Adipocyte (in vitro differentiated cells): ENCODE data around the gene GSTK1.
A peak's percentile ranks its signal among the peaks of the same experiment; 100 is the strongest.

Source experiments
- DNase-seq: peaks from one replicate; pipeline ENCODE4 v3.0.0-alpha.2; 2015; ENCODE audit warnings: low read depth
- H3K27me3 ChIP-seq: replicated peaks from 2 replicates; pipeline ENCODE4 v1.7.0; 2013; ENCODE audit warnings: mild to moderate bottlenecking, low read length, moderate library complexity; ENCODE audit not compliant: control insufficient read depth, insufficient read depth
- H3K36me3 ChIP-seq: 2 replicates; pipeline ENCODE4 v1.7.0; 2013; ENCODE audit warnings: low read length, mild to moderate bottlenecking, moderate library complexity; ENCODE audit not compliant: control insufficient read depth, insufficient read depth, severe bottlenecking
- H3K4me1 ChIP-seq: 2 replicates; pipeline ENCODE4 v1.7.0; 2013; ENCODE audit warnings: mild to moderate bottlenecking, low read length, moderate library complexity; ENCODE audit not compliant: control insufficient read depth, insufficient read depth
- H3K4me3 ChIP-seq: 2 replicates; pipeline ENCODE4 v1.7.0; 2013; ENCODE audit warnings: mild to moderate bottlenecking, low read length, moderate library complexity
- H3K9ac ChIP-seq: 2 replicates; pipeline ENCODE4 v1.7.0; 2013; ENCODE audit warnings: mild to moderate bottlenecking, low read length, moderate library complexity
- H3K9me3 ChIP-seq: 2 replicates; pipeline ENCODE4 v1.7.0; 2013; ENCODE audit warnings: mild to moderate bottlenecking, low read length, moderate library complexity; ENCODE audit not compliant: control insufficient read depth

GSTK1 gene

GRCh38 chr7:143240291-143241168, 22.7 kb upstream of the GSTK1 start:
- DNase-seq: peak; percentile 93
- Histone ChIP-seq H3K27me3 (no peaks in the 10 kb centered on the region), H3K36me3 (no peaks in the 10 kb centered on the region), H3K4me1 (peaks cover 27% of the 10 kb centered on the region), H3K4me3 (peak overlapping the region; percentile 62), H3K9ac (peak overlapping the region; percentile 82), H3K9me3 (peaks cover 21% of the 10 kb centered on the region)

- Histone ChIP-seq H3K9ac (no peak overlapping the region), H3K9me3 (peaks cover 3% of the 10 kb centered on the region), H3K27me3 (no peaks in the 10 kb centered on the region), H3K4me1 (peaks cover 27% of the 10 kb centered on the region), H3K36me3 (no peaks in the 10 kb centered on the region), H3K4me3 (no peak overlapping the region)
- no peak for DNase-seq
Measured at GRCh38 chr7:143242306-143242705, 20.9 kb upstream of the GSTK1 start.

GRCh38 chr7:143243111-143243510, 20.1 kb upstream of the GSTK1 start:
- DNase-seq: no peak
- H3K4me3 ChIP-seq: no peak overlapping the region
- H3K27me3 ChIP-seq: no peaks in the 10 kb centered on the region
- no peaks in the 10 kb centered on the region for H3K36me3 ChIP-seq
- H3K9ac ChIP-seq: no peak overlapping the region
- H3K9me3 ChIP-seq: no peaks in the 10 kb centered on the region
- H3K4me1 ChIP-seq: peaks cover 27% of the 10 kb centered on the region

GRCh38 chr7:143243614-143244013, 19.6 kb upstream of the GSTK1 start:
- Histone ChIP-seq H3K4me3 (no peak overlapping the region), H3K9me3 (no peaks in the 10 kb centered on the region), H3K27me3 (no peaks in the 10 kb centered on the region), H3K36me3 (no peaks in the 10 kb centered on the region), H3K9ac (no peak overlapping the region), H3K4me1 (peaks cover 27% of the 10 kb centered on the region)
- DNase-seq: no peak

GRCh38 chr7:143244321-143244720, 18.9 kb upstream of the GSTK1 start:
- H3K4me1 ChIP-seq: peaks cover 23% of the 10 kb centered on the region
- no peak overlapping the region for H3K9ac ChIP-seq
- no peak overlapping the region for H3K4me3 ChIP-seq
- H3K36me3 ChIP-seq: no peaks in the 10 kb centered on the region
- H3K27me3 ChIP-seq: no peaks in the 10 kb centered on the region
- H3K9me3 ChIP-seq: no peaks in the 10 kb centered on the region
- no peak for DNase-seq

GRCh38 chr7:143245123-143245522, 18.1 kb upstream of the GSTK1 start:
- Histone ChIP-seq H3K9ac (no peak overlapping the region), H3K36me3 (no peaks in the 10 kb centered on the region), H3K4me1 (peaks cover 16% of the 10 kb centered on the region), H3K4me3 (peak overlapping the region; percentile 34), H3K9me3 (no peaks in the 10 kb centered on the region), H3K27me3 (no peaks in the 10 kb centered on the region)
- DNase-seq: peak; percentile 45

- peaks cover 4% of the 10 kb centered on the region for H3K4me1 ChIP-seq
- H3K9me3 ChIP-seq: no peaks in the 10 kb centered on the region
- H3K4me3 ChIP-seq: no peak overlapping the region
- no peak for DNase-seq
- H3K36me3 ChIP-seq: no peaks in the 10 kb centered on the region
- no peaks in the 10 kb centered on the region for H3K27me3 ChIP-seq
- no peak overlapping the region for H3K9ac ChIP-seq
Measured at GRCh38 chr7:143247372-143247771, 15.9 kb upstream of the GSTK1 start.

- DNase-seq: no peak
- no peaks in the 10 kb centered on the region for H3K27me3 ChIP-seq
- no peaks in the 10 kb centered on the region for H3K36me3 ChIP-seq
- no peak overlapping the region for H3K4me3 ChIP-seq
- H3K4me1 ChIP-seq: peaks cover 4% of the 10 kb centered on the region
- no peaks in the 10 kb centered on the region for H3K9me3 ChIP-seq
- no peak overlapping the region for H3K9ac ChIP-seq
Measured at GRCh38 chr7:143248761-143249354, 14.4 kb upstream of the GSTK1 start.

- Histone ChIP-seq H3K4me1 (peaks cover 3% of the 10 kb centered on the region), H3K9ac (no peak overlapping the region), H3K9me3 (no peaks in the 10 kb centered on the region), H3K27me3 (no peaks in the 10 kb centered on the region), H3K36me3 (no peaks in the 10 kb centered on the region), H3K4me3 (no peak overlapping the region)
- DNase-seq: no peak
Measured at GRCh38 chr7:143250199-143250598, 13.0 kb upstream of the GSTK1 start.

GRCh38 chr7:143250822-143251221, 12.4 kb upstream of the GSTK1 start:
- Histone ChIP-seq H3K4me3 (no peak overlapping the region), H3K4me1 (no peaks in the 10 kb centered on the region), H3K9ac (no peak overlapping the region), H3K27me3 (no peaks in the 10 kb centered on the region), H3K9me3 (no peaks in the 10 kb centered on the region), H3K36me3 (no peaks in the 10 kb centered on the region)
- DNase-seq: no peak

GRCh38 chr7:143252006-143252405, 11.2 kb upstream of the GSTK1 start:
- no peaks in the 10 kb centered on the region for H3K27me3 ChIP-seq
- H3K4me3 ChIP-seq: no peak overlapping the region
- no peak overlapping the region for H3K9ac ChIP-seq
- no peaks in the 10 kb centered on the region for H3K4me1 ChIP-seq
- H3K36me3 ChIP-seq: no peaks in the 10 kb centered on the region
- no peak for DNase-seq
- H3K9me3 ChIP-seq: no peaks in the 10 kb centered on the region
